22Rv1 (cell line): ENCODE data around the gene CYP4A11.

ENCODE experiments used
- ZFX ChIP-seq: fragments of 450-650 bp; IDR thresholded peaks from 2 replicates; pipeline ENCODE4 v1.6.1; 2017; ENCODE audit warnings: antibody characterized with exemption, borderline replicate concordance
- TF ChIP-seq, protein P1 (sequence below): fragments of 450-650 bp; IDR thresholded peaks from 2 replicates; pipeline ENCODE4 v1.5.1; 2017; ENCODE audit warnings: mild to moderate bottlenecking

DNA sequence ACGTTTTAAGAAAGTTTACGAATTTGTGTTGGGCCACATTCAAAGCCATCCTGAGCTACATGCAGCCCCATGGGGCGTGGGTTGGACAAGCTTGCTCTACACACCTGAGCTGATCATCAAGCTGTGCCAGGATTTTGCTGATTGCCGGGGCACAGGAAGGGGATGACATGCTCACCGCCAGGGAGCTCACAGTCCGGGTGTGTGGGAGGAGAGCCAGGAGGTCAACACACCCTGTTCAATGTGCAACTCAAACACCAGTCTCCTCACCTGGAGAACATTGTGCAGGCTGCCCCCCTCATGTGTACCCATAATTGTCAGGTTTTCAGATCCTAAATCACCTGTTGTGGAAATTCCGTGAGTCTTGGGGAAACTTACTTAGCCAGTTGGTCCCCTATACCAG is 969 bp downstream of the CYP4A11 start:
- TF ChIP-seq, protein P1, sequence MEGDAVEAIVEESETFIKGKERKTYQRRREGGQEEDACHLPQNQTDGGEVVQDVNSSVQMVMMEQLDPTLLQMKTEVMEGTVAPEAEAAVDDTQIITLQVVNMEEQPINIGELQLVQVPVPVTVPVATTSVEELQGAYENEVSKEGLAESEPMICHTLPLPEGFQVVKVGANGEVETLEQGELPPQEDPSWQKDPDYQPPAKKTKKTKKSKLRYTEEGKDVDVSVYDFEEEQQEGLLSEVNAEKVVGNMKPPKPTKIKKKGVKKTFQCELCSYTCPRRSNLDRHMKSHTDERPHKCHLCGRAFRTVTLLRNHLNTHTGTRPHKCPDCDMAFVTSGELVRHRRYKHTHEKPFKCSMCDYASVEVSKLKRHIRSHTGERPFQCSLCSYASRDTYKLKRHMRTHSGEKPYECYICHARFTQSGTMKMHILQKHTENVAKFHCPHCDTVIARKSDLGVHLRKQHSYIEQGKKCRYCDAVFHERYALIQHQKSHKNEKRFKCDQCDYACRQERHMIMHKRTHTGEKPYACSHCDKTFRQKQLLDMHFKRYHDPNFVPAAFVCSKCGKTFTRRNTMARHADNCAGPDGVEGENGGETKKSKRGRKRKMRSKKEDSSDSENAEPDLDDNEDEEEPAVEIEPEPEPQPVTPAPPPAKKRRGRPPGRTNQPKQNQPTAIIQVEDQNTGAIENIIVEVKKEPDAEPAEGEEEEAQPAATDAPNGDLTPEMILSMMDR = no peak
- TF ChIP-seq ZFX = no peak
